Inferior parietal cortex (tissue), 1 donor: ENCODE results near the gene UTS2R.
A peak's percentile ranks its signal among the peaks of the same experiment; 100 is the strongest.
"Not testable (repeated sequence)": the region's sequence is repeated elsewhere in the genome, so short reads cannot be mapped to it uniquely, and the experiment has no call there.

Experiments used
- DNase-seq: peaks from one replicate; pipeline ENCODE4 v3.0.0-alpha.2; 2016; ENCODE audit errors: extremely low spot score

UTS2R gene

GRCh38 chr17:82354804-82355308 lies 16.7 kb upstream of the UTS2R start:
- no peak for DNase-seq

DNA sequence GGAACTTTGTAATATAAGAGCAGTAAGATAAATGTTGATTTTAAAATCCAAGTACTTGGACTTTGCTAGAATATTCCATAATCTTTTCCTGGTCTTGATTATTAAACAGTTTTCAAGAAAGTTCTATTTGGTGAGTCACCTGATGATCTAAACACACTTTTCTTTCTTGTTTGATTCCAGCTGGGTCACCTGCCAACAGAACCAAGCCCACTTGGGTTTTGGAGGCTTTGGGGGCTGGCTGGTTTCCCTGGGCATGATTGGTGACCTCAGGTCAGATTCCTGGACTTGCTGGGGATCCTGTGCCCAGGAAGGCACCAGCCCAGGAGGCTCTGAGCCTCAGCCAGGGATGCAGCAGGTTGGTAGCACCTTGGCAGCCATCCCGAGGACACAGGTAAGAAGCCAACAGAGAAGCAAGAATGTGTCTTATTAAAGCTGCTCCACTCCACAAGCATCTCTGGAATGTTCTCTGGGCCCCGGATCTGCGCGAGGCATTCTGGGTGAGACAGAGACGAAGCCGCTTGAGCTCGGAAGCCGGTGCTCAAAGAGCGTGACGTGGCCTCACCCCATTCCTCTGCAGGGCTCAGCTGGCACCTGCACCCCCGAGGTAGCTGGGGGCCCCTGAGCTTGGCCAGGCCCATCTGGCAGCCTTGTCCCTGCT lies 15.7 kb upstream of the UTS2R start:
- DNase-seq, result no peak

DNA sequence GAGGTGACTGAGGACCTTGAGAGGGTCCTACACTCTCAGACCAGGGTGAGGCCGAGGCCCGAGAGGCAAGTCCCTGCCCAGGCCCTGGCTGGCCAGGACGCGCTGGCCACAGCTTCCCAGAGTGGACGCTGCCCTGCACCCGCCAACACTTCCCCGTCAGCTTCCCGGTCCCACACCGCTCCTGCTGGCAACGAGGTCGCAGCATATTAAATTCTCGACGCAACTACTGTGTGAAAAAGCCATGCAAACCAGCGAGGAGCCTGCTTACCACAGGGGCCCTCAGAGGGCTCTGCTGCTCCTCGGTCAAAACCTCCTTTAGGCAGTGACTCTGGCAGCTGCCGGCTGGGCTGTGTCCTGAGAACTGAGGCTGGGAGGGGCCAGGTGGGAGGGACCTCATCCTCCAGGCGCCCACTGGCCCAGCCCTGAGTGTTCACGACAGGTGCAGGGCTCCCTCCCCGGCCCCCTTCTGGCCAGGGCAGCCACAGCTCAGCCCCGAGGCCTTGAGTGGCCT lies 14.7 kb upstream of the UTS2R start:
- no peak for DNase-seq

DNA sequence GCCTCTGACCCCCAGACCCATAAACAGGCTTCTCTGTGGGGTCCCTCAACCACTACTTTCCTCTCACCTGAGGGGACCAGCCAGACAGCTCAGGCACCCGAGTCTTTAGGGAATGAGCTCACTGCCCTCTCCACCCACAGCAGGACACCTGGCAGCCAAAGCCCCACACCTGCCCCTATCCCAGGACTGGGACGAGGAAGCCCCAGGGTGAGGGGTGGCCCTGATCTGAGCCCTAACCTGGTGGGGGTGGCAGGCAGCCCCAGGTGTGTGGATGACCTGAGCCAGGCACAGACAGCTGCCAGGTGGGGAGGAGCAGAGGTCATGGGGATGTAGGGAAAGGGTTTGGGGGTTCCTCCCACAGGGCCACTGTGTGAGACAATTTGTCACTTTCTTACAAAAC lies 14.2 kb upstream of the UTS2R start:
- no peak for DNase-seq

GRCh38 chr17:82358465-82359350 lies 12.9 kb upstream of the UTS2R start, which contains the start of gene TEX19:
Gene TEX19 (plus strand): TSS chr17:82359247. CDS start chr17:82362151, 2,904 bp downstream.
- DNase-seq, result no peak

- DNase-seq, result not testable (repeated sequence)
Measured at GRCh38 chr17:82359451-82360074, 12.0 kb upstream of the UTS2R start.

- no peak for DNase-seq
Measured at GRCh38 chr17:82361885-82362633, 9.5 kb upstream of the UTS2R start.

- DNase-seq, result no peak
Measured at GRCh38 chr17:82365606-82366295, 5.8 kb upstream of the UTS2R start.

- no peak for DNase-seq
Measured at GRCh38 chr17:82366749-82367148, 4.8 kb upstream of the UTS2R start.

GRCh38 chr17:82367724-82368524 lies 3.6 kb upstream of the UTS2R start:
- peak; percentile 41 for DNase-seq

DNA sequence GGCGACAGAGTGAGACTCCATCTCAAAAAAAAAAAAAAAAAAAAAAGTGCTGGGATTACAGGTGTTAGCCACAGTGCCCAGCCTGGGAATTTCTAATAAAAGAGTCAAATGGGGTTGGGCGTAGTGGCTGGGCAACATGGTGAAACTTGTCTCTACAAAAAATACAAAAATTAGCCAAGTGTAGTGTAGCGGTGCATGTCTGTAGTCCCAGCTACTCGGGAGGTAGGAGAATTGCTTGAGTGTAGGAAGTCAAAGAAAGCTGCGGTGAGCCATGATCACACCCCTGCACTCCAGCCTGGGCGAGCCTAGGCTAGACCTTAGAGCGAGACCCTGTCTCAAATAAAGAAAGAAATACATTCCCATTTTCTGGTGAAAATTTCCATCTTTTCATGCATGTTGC lies 2.4 kb upstream of the UTS2R start:
- no peak for DNase-seq

GRCh38 chr17:82370471-82371332 lies 863 bp upstream of the UTS2R start:
- no peak for DNase-seq

GRCh38 chr17:82372249-82373071 lies 895 bp downstream of the UTS2R start:
- DNase-seq, result no peak

DNA sequence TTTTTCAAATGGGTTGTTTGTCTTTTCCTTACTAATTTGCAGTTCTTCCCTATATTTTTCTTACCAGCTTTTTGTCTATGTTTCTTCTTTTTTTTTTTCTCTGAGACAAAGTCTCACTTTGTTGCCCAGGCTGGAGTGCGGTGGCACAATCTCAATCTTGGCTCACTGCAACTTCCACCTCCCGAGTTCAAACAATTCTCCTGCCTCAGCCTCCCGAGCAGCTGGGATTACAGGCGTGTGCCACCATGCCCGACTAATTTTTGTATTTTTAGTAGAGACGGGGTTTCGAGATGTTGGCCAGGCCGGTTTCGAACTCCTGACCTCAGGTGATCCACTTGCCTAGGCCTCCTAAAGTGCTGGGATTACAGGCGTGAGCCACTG lies 1.5 kb downstream of the UTS2R start:
- DNase-seq, result not testable (repeated sequence)

DNA sequence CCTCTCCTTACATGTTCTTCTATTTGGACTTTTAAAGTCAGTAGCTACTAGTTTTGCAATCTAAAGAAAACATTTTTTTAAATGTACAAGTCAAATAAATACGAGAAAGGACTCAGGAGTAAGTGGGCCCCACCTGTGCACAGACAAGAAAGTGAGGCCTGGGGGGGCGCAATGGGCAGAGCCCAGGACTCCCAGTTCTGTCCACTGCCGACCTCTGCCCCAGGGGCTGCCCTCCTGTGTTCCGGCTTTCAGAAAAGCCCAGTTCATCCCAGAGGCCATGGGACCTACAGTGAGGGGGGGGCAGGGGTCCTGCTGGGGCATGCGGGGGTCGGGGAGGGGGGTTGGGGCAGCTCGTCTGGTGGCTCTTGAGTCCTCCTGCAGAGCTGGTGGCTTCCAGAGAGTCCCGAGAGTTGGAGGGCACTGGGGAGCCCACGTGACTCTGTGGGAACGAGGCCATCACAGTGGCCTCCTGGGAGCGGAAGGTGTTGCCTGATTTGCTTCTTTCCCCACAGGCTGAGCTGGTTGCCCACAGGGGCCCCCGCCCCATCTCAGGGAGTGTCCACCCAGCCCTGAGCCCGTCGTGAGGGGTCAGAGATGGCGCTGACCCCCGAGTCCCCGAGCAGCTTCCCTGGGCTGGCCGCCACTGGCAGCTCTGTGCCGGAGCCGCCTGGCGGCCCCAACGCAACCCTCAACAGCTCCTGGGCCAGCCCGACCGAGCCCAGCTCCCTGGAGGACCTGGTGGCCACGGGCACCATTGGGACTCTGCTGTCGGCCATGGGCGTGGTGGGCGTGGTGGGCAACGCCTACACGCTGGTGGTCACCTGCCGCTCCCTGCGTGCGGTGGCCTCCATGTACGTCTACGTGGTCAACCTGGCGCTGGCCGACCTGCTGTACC lies 2.4 kb downstream of the UTS2R start:
- DNase-seq, result no peak

- no peak for DNase-seq
Measured at GRCh38 chr17:82374626-82375331, 3.2 kb downstream of the UTS2R start.
